NB4 (cell line): ENCODE measurements around the gene RPGRIP1L.
"Not testable (repeated sequence)": the region's sequence is repeated elsewhere in the genome, so short reads cannot be mapped to it uniquely, and the experiment has no call there.

Experiments
- CTCF ChIP-seq: IDR thresholded peaks from one replicate; pipeline ENCODE4 v1.5.1; 2012; ENCODE audit warnings: low read depth, low read length
- POLR2A ChIP-seq: IDR thresholded peaks from 2 replicates; pipeline ENCODE4 v1.6.1; 2011; ENCODE audit warnings: mild to moderate bottlenecking; ENCODE audit not compliant: insufficient read length; ENCODE audit errors: extremely low read depth

GRCh38 chr16:53685334-53685733 is 18.3 kb downstream of the RPGRIP1L start:
- not testable (repeated sequence) for TF ChIP-seq POLR2A, CTCF
